T-helper 2 cell treated with Interferon-gamma antibody and Interleukin-4, amounts not matched to agents 5 μg/mL and 100 μg/mL, for 36 hours (primary cell): ENCODE measurements around the gene PGLYRP2.

Experiments
- DNase-seq: peaks from one replicate; pipeline ENCODE4 v3.0.0; 2021; ENCODE audit warnings: low spot score
- H3K27ac Mint-ChIP-seq: one replicate; pipeline ENCODE4 v1.8.0; 2021; ENCODE audit warnings: mild to moderate bottlenecking, mixed read lengths
- H3K27me3 Mint-ChIP-seq: one replicate; pipeline ENCODE4 v1.8.0; 2021; ENCODE audit warnings: low read depth, mixed read lengths
- H3K36me3 Mint-ChIP-seq: one replicate; pipeline ENCODE4 v1.8.0; 2021; ENCODE audit warnings: low read depth, mixed read lengths
- H3K4me1 Mint-ChIP-seq: one replicate; pipeline ENCODE4 v1.8.0; 2021; ENCODE audit warnings: low read depth, mixed read lengths
- H3K4me3 Mint-ChIP-seq: one replicate; pipeline ENCODE4 v1.8.0; 2022; ENCODE audit warnings: mild to moderate bottlenecking, moderate library complexity, mixed read lengths
- H3K9me3 Mint-ChIP-seq: one replicate; pipeline ENCODE4 v1.8.0; 2021; ENCODE audit warnings: mixed read lengths

The PGLYRP2 gene

DNA sequence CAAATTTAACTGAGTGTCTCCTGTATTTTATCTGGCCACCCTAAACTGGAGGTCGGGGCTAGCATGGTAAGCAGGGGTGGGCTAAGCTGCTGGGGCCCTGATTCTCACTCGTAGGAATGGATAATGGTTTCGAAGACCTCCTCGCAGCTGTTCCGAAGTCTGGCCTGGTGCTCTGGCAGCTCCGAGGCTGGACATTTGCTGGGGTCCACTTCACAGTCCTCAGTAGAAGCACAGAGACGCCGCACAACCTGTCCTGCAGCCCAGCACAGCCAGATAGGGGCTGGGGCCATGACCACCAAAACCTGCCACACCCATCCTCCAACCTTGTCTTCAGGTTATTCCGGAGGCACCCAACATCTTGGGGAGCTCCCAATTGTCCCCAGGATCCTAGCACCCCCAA, 23.3 kb downstream of the PGLYRP2 start:
- H3K36me3 Mint-ChIP-seq: peaks cover 71% of the 10 kb centered on the region
- DNase-seq: no peak
- no peaks in the 10 kb centered on the region for H3K27me3 Mint-ChIP-seq
- H3K4me1 Mint-ChIP-seq: peaks cover 7% of the 10 kb centered on the region
- H3K9me3 Mint-ChIP-seq: no peaks in the 10 kb centered on the region
- no peak overlapping the region for H3K4me3 Mint-ChIP-seq
- H3K27ac Mint-ChIP-seq: no peak overlapping the region

DNA sequence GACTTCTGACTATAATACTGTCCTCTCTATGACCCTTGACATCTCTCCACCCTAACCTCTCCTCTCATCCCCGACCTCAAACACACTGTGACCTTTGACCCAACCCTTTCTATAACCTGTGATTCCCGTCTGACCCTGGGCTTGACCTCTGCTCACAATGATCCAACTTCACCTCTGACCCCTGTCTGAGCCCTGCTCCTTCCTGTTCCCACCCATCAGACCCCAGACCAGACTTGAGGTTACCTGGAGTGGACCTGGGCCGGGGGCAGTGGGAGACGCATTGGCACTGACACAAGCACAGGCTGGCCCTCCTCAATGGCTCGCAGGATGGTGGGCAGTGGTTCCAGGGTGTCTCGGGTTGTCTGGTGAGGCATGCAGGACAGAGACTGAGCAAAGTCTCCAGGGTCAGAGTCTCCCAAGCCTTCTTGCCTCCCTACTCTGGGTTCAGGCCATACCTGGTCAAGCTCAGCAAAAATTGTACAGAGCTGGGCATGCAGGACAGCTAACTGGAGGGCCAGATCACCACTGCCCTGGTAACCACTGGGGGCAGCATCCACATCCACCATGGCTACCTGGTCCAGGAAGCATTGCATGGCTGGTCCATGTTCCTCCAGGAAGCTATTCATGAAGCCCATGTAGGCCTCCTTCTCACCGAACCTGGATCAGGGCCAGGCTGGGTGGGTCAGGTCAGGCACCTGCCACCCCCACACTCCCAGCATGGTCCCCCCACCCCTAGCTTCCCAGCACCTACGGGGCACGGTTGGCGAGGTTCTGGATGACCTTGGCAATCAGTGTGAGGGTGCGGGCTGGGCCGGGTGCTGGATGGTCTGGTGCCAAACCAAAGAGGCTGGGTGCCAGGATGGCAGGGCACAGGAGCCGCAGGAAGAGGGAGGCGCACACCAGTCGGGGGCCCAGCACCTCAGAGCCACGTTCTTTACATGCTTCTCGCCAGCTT, 25.1 kb downstream of the PGLYRP2 start:
- peaks cover 63% of the 10 kb centered on the region for H3K36me3 Mint-ChIP-seq
- H3K4me3 Mint-ChIP-seq: no peak overlapping the region
- no peak overlapping the region for H3K27ac Mint-ChIP-seq
- no peaks in the 10 kb centered on the region for H3K9me3 Mint-ChIP-seq
- no peak for DNase-seq
- peaks cover 6% of the 10 kb centered on the region for H3K4me1 Mint-ChIP-seq
- no peaks in the 10 kb centered on the region for H3K27me3 Mint-ChIP-seq

DNA sequence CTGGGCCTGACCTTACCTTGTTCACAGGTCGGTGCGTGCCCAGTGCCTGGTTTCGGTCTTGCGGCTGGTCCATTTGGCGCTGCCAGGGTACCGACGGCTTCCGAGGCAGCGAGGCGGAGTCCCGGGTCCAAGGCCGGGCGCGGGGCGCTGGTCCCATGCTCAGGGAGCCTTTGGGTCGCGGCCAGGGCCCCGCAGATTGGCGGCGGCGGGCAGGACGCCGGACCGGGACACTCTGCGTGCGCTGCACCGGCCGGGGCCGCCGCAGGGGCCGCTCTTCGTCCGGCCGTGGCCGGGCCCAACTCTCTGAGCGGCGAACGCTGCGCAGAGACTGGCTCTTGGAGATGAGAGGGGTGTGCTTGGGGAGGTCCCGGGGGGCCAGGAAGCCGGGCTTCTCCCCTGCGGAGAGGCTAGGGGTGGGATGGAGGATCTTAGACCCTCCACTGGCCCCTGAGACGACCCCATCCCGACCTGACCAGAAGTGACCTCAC, 26.2 kb downstream of the PGLYRP2 start:
- H3K4me3 Mint-ChIP-seq: no peak overlapping the region
- DNase-seq: no peak
- H3K4me1 Mint-ChIP-seq: peaks cover 6% of the 10 kb centered on the region
- peaks cover 65% of the 10 kb centered on the region for H3K36me3 Mint-ChIP-seq
- H3K27me3 Mint-ChIP-seq: no peaks in the 10 kb centered on the region
- no peak overlapping the region for H3K27ac Mint-ChIP-seq
- H3K9me3 Mint-ChIP-seq: no peaks in the 10 kb centered on the region

DNA sequence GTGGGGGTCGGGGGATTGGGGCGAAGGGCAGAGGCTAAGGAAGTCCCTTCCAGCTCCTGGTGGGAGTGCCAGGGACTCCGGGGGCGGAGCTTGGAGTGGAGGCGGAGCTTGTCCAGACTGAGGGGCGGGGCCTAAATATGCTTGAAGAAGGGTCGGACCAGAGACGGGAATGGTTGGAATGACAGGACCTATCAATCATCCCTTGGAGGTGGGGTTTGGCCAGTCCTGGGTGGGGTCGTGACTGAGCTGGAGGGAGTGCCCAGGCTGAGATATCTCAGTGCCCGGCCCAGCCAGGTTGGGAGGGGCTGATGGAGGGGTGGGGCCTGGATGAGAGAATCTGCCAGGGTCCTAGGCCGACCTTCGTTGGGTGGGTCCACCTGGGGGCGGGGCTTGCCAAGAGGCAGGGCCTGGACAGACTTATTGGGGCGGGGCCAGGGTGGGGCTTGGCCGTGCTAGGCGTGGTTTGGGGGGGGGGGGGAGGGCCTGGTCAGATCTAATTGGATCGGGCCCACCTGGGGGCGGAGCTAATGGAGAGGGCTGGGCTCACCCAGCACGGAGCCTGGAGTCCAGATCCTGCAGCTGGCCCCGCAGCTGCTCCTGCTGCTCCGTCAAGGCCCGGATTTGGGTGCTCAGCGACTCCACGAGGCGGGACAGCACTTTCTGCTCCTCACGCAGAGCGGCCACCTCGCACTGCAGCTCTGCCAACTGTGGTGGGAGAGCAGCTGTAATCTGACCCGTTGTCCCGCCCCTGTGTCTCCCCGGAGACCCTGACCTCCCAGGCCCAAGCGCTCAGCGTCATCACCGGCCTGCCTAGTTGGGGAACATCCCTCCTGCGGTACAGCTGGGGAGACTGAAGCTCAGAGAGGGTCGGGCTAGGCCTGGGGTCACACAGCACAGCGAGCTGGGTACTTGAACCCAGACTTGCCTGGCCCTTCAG, 26.9 kb downstream of the PGLYRP2 start:
- Mint-ChIP-seq H3K27me3 (no peaks in the 10 kb centered on the region), H3K36me3 (peaks cover 63% of the 10 kb centered on the region), H3K4me1 (peaks cover 6% of the 10 kb centered on the region), H3K27ac (peak overlapping the region; percentile 41), H3K9me3 (no peaks in the 10 kb centered on the region), H3K4me3 (no peak overlapping the region)
- no peak for DNase-seq

DNA sequence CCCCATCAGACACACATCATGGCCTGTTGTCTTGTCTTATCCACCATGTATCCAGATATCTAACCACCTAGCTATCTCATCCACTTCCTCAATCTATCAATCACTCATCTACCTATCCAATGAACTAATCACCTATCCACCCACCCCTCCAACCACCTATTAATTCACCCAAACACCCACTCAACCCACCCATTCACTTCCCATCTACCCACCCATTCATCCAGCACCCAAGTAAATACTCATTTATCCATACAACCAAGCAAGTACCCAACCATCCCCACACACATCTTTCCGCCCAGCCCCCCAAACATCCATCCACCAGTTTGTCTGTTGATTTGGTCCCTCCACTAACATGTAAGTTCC, 28.8 kb downstream of the PGLYRP2 start:
- H3K27me3 Mint-ChIP-seq: no peaks in the 10 kb centered on the region
- peaks cover 6% of the 10 kb centered on the region for H3K4me1 Mint-ChIP-seq
- peaks cover 57% of the 10 kb centered on the region for H3K36me3 Mint-ChIP-seq
- H3K27ac Mint-ChIP-seq: peak overlapping the region; percentile 93
- H3K4me3 Mint-ChIP-seq: peak overlapping the region; percentile 82
- DNase-seq: no peak
- H3K9me3 Mint-ChIP-seq: no peaks in the 10 kb centered on the region

DNA sequence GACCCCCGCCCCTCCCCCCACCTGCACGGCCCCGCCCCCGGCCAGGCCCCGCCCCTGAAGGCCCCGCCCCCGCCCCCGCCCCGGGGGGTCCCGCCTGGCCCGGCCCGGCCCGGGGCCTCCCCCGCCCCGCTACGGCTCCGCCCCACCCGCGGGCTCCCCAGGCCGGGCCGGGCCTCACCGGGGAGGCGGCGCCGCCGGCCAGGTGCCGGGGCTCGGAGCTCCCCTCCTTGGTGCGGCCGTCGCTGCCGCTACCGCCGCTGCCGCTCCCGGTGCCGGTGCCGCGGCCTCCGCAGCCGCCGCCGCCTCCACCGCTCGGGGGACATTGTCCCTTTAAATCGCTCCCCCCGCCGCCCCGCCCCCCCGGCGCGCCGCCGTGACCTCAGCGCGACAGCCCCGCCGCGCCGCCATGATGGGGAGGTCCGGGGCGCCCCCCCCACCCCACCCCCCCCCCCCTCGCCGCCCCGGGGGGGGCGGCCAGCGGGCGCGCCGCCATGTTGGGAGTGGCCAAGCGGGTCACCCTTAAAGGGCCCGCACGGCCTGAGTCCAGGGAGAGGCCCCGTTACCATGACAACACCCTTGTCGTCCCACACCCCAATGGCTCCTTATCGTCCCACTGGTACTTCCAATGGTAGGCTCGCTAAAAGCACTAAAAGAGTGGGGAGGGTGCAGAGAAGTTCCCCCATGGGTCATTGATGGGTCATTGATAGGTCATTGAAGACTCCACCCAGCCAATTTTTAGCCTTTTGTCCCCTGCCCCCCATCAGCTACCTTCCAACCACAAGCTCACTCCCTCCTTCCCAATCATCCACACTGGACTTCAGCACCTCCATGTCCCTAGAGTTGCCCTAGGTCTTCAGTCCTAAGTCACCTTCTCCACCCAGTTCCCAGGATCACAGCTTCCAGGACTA, 29.4 kb downstream of the PGLYRP2 start, which contains the start of gene WIZ:
Gene WIZ, minus strand, starts transcription at position 337 of the 908 bp plus-strand sequence. CDS start 1,649 bp downstream, outside the sequence.
- H3K9me3 Mint-ChIP-seq: no peaks in the 10 kb centered on the region
- H3K36me3 Mint-ChIP-seq: peaks cover 51% of the 10 kb centered on the region
- peak within 1 kb of the TSS; percentile 93 for H3K27ac Mint-ChIP-seq
- H3K4me1 Mint-ChIP-seq: peaks cover 6% of the 10 kb centered on the region
- no peaks in the 10 kb centered on the region for H3K27me3 Mint-ChIP-seq
- H3K4me3 Mint-ChIP-seq: peak within 1 kb of the TSS; percentile 82
- DNase-seq: peak; percentile 78

DNA sequence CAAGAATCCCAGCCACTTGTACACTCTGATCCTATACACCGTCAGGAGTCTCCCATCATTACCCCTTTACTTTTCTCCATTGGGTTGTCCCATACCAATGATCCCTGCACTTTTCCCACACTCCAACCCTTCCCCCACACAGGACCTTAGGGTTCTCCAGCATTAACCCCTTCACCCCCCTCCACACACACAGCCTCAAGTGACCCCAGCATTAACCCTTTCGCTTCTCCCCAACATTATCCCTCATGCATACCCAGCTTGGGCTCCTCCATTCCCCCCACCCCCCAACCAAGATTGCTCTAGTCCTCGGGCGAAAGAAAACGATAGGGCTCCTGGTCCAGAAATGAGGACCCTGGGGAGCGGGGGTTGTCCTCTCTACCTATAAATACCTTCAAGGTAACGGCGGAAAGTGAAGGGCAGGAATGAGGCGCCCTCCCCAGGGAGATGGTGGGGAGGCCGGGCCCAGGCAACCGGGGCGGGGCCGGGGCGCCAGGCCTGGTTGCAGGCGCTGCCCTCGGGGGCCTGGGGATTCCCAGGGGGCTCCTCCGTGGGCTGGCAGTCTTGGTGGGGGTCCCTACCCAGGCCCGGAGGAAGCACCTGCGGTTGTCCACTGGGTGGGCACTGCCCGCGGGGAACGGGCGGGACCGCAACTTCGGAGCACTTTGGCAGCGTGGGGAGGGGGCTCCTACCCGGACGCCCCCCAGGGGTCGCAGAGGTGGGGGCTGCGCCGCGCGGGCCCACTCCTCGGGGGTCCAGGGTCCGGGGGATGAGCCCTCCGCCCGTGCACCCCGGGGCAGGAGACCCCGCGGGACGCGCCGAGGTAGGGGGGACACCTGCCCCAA, 30.3 kb downstream of the PGLYRP2 start:
- H3K27ac Mint-ChIP-seq: peak overlapping the region; percentile 64
- H3K9me3 Mint-ChIP-seq: no peaks in the 10 kb centered on the region
- H3K27me3 Mint-ChIP-seq: no peaks in the 10 kb centered on the region
- H3K36me3 Mint-ChIP-seq: peaks cover 42% of the 10 kb centered on the region
- H3K4me3 Mint-ChIP-seq: peak overlapping the region; percentile 62
- DNase-seq: no peak
- H3K4me1 Mint-ChIP-seq: peaks cover 6% of the 10 kb centered on the region

DNA sequence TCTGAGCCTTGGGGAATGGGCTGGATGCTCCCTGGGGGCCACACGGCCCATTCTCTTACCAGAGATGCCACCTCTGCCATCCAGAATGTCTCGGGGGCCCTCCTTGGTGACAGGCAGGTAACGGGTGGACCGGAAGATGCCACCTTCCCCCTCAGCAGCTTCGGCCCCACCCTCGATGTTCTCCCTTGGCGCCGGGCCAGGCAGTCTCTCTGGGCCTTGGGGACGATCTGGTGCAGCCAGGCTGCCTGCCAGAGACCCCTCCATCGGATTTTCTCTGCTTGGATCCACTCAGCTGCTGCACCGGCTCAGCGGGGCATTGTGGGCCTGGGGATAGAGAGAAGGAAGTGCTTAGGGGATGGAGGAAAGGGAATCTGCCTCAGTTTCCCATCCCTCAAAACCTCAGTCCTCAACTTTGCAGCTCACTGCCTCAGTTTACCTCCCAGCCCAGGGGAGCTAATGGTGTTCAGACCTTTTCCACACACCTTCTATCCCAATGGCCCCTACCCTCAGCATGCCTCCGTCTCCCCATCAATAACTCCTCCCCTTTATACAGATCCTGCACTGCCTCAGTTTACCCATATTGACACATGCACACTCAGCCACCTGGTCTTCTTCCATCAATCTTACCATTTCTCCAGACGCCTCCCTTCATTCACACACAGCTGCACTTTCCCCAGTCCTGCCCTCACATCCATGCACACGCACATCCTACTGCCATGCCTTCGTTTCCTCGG, 31.1 kb downstream of the PGLYRP2 start:
- peaks cover 34% of the 10 kb centered on the region for H3K36me3 Mint-ChIP-seq
- DNase-seq: no peak
- H3K27ac Mint-ChIP-seq: peak overlapping the region; percentile 12
- H3K4me3 Mint-ChIP-seq: peak overlapping the region; percentile 62
- H3K9me3 Mint-ChIP-seq: no peaks in the 10 kb centered on the region
- no peaks in the 10 kb centered on the region for H3K27me3 Mint-ChIP-seq
- H3K4me1 Mint-ChIP-seq: peaks cover 6% of the 10 kb centered on the region

DNA sequence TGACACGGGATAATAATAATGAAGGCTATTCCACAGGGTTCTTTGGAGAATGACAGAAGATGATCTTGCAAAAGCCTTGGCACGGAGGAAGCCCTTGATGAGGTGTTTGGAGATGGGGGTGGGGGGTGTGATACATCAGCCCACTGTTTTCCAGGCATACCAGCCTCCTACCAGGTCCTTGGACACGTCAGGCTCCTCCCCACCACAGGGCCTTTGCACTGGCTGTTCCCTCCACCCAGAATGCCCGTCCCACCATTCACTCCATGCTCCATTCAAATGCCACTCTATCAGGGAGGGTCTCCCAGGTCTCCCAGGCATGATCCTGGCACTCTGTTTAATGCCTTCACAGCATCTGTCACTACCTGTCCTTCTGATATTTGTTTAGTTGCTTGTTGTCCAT, 32.2 kb downstream of the PGLYRP2 start:
- H3K9me3 Mint-ChIP-seq: no peaks in the 10 kb centered on the region
- no peak for DNase-seq
- peaks cover 6% of the 10 kb centered on the region for H3K4me1 Mint-ChIP-seq
- no peak overlapping the region for H3K27ac Mint-ChIP-seq
- H3K4me3 Mint-ChIP-seq: no peak overlapping the region
- no peaks in the 10 kb centered on the region for H3K27me3 Mint-ChIP-seq
- peaks cover 29% of the 10 kb centered on the region for H3K36me3 Mint-ChIP-seq

DNA sequence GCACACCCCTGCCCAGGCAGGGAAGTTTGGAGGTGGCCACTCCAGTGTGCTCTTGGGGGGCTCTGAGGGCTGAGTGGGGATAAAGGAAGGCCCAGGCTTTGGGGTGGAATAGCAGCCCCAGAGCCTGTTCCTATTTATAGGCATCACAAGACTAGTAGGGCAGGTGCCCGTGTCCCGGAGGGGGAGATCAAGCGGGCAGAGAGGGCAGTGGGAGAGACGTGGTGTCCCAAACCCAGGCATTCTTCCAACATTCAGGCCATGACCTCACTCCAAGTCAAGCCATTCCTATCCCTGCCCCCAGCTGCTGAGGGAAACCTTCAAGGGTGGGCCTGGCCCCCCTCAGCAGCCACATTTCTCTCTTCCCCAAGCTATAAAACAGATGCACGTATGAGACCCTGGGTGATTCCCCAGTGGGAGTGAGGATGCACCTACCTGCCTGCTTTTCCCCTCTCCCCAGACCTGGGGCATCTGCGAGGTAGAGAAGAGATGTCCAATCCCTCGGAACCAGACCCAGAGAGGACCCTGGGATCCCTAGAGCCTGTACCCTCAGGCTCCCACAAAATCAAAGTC, 33.4 kb downstream of the PGLYRP2 start:
- Mint-ChIP-seq H3K27me3 (no peaks in the 10 kb centered on the region), H3K27ac (no peak overlapping the region), H3K9me3 (no peaks in the 10 kb centered on the region), H3K36me3 (peaks cover 18% of the 10 kb centered on the region), H3K4me3 (no peak overlapping the region), H3K4me1 (peaks cover 6% of the 10 kb centered on the region)
- no peak for DNase-seq

DNA sequence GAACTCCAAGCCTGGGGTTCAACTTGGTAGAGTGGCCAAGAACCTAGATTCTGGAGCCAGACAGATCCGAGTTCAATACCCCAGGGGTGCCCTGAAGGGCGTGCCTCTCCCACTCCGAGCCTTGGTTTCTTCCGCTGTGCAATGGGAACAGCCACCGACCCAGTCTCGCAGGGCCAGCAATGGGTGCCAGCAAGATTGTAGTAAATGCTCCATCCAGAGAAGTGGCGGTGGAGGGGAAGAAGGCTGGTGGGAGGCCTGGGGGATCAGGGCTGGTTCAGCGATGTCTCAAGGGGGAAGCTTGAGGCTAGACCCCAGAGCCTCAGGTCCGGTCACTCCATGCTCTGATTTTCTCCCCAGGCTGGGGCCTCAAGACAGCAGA, 34.1 kb downstream of the PGLYRP2 start:
- Mint-ChIP-seq H3K27me3 (no peaks in the 10 kb centered on the region), H3K4me3 (no peak overlapping the region), H3K36me3 (peaks cover 11% of the 10 kb centered on the region), H3K27ac (no peak overlapping the region), H3K4me1 (peaks cover under 1% of the 10 kb centered on the region), H3K9me3 (no peaks in the 10 kb centered on the region)
- no peak for DNase-seq
